H1 (cell line): ENCODE data around the gene GJD4. TPM values are rescaled to one million over a fixed set of nuclear protein-coding genes. Genes with fewer than 3 reads are reported as not detected.

Experiments
- CTCF ChIA-PET: fragments of 300-600 bp; sonication (Branson Sonifier 250); formaldehyde crosslinking; loops from one replicate; lab custom pipeline; 2021; ENCODE audit not compliant: partially characterized antibody; lab: Charles Lee
- POLR2A ChIA-PET: fragments of 300-600 bp; sonication (Branson Sonifier 250); formaldehyde crosslinking; loops from one replicate; lab custom pipeline; 2021; ENCODE audit warnings: inconsistent platforms; ENCODE audit not compliant: partially characterized antibody; lab: Charles Lee
- DNase-seq, 2 experiments: peaks; one replicate each; pipeline versions ENCODE4 v3.0.0 to v3.0.0-alpha.2; 2010 to 2022; ENCODE audit warnings: low spot score in 2 of 2, low read depth in 1 of 2, mixed read lengths in 1 of 2
- FAIRE-seq: peaks from 2 replicates; lab custom pipeline; 2011; peaks lifted over from hg19 to GRCh38; lab: Jason Lieb, UNC
- H2AFZ ChIP-seq: 2 replicates; pipeline ENCODE4 v1.8.1; 2012; ENCODE audit warnings: low read length, inconsistent platforms
- H2AK5ac ChIP-seq: 2 replicates; pipeline ENCODE4 v1.6.1; 2013; ENCODE audit warnings: low read depth, low read length
- H2BK120ac ChIP-seq: replicated peaks from 2 replicates; pipeline ENCODE3; 2013; ENCODE audit warnings: low read depth, low read length, inconsistent platforms
- H2BK12ac ChIP-seq: 2 replicates; pipeline ENCODE4 v1.6.1; 2013; ENCODE audit warnings: low read depth, low read length
- H2BK15ac ChIP-seq: 2 replicates; pipeline ENCODE4 v1.6.1; 2013; ENCODE audit warnings: low read length
- H2BK20ac ChIP-seq: 2 replicates; pipeline ENCODE4 v1.6.1; 2013; ENCODE audit warnings: low read length
- H2BK5ac ChIP-seq: 2 replicates; pipeline ENCODE4 v1.6.1; 2013; ENCODE audit warnings: low read depth, low read length
- H3K14ac ChIP-seq: 2 replicates; pipeline ENCODE4 v1.6.1; 2013; ENCODE audit warnings: inconsistent platforms; ENCODE audit not compliant: insufficient read length
- H3K18ac ChIP-seq: 2 replicates; pipeline ENCODE4 v1.6.1; 2013; ENCODE audit warnings: low read length; ENCODE audit errors: extremely low read depth
- H3K23ac ChIP-seq: 2 replicates; pipeline ENCODE4 v1.6.1; 2013; ENCODE audit warnings: inconsistent platforms; ENCODE audit not compliant: insufficient read length
- H3K23me2 ChIP-seq: 2 replicates; pipeline ENCODE4 v1.6.1; 2013; ENCODE audit warnings: low read depth, low read length
- H3K27ac ChIP-seq: 2 replicates; pipeline ENCODE4 v1.6.1; 2011; ENCODE audit warnings: low read depth, low read length, inconsistent platforms
- H3K27me3 ChIP-seq, 4 experiments: replicated peaks in 1 of 4; 1 replicate in 1 of 4; 2 replicates in 3 of 4; pipeline versions ENCODE4 v1.6.1 to v1.8.1; 2011 to 2013; ENCODE audit warnings: low read length in 3 of 4, mild to moderate bottlenecking in 3 of 4, inconsistent platforms in 2 of 4, mixed read lengths in 2 of 4, moderate library complexity in 1 of 4; ENCODE audit not compliant: control insufficient read depth in 3 of 4, insufficient read depth in 3 of 4; ENCODE audit errors: extremely low read depth in 1 of 4
- H3K36me3 ChIP-seq, 4 experiments: 2 replicates each; pipeline versions ENCODE4 v1.6.1 to v1.8.1; 2011 to 2013; ENCODE audit warnings: mild to moderate bottlenecking in 4 of 4, low read length in 3 of 4, moderate library complexity in 2 of 4, control low read depth in 1 of 4, inconsistent platforms in 1 of 4; ENCODE audit not compliant: insufficient read depth in 4 of 4, control insufficient read depth in 2 of 4
- H3K4ac ChIP-seq: replicated peaks from 2 replicates; pipeline ENCODE3; 2013; ENCODE audit warnings: low read length, low read depth, mixed read lengths, inconsistent platforms; ENCODE audit not compliant: insufficient read length
- H3K4me1 ChIP-seq, 4 experiments: replicated peaks in 1 of 4; 1 replicate in 1 of 4; 2 replicates in 3 of 4; pipeline versions ENCODE4 v1.6.1 to v1.8.1; 2011 to 2013; ENCODE audit warnings: low read length in 3 of 4, inconsistent platforms in 2 of 4, mixed read lengths in 1 of 4; ENCODE audit not compliant: insufficient read depth in 4 of 4, control insufficient read depth in 3 of 4
- H3K4me2 ChIP-seq, 2 experiments: 2 replicates each; pipeline versions ENCODE4 v1.6.1 to v1.8.1; 2011 to 2013; ENCODE audit warnings: low read depth in 2 of 2, low read length in 2 of 2, control low read depth in 1 of 2, inconsistent platforms in 1 of 2, mild to moderate bottlenecking in 1 of 2; ENCODE audit not compliant: insufficient read depth in 1 of 2
- H3K4me3 ChIP-seq, 4 experiments: fragments of 200-600, 300-600 bp in 1 of 4; sonication (generic), shearing (Covaris generic), sonication (Bioruptor Twin) in 1 of 4; 2 replicates each; pipeline versions ENCODE4 v1.5.1 to v1.8.1; 2011 to 2016; ENCODE audit warnings: low read length in 4 of 4, low read depth in 3 of 4, control low read depth in 2 of 4, inconsistent platforms in 2 of 4, mild to moderate bottlenecking in 2 of 4, mixed read lengths in 1 of 4, moderate library complexity in 1 of 4; ENCODE audit not compliant: insufficient read depth in 2 of 4; ENCODE audit errors: extremely low read depth in 1 of 4
- H3K56ac ChIP-seq: replicated peaks from 2 replicates; pipeline ENCODE3; 2013; ENCODE audit warnings: low read depth, mild to moderate bottlenecking, mixed read lengths, low read length, inconsistent platforms; ENCODE audit not compliant: insufficient read length
- H3K79me1 ChIP-seq: 2 replicates; pipeline ENCODE4 v1.6.1; 2013; ENCODE audit warnings: low read depth, low read length, control low read depth
- H3K79me2 ChIP-seq, 2 experiments: 2 replicates each; pipeline versions ENCODE4 v1.6.1 to v1.8.1; 2012 to 2013; ENCODE audit warnings: low read length in 2 of 2, mild to moderate bottlenecking in 2 of 2, inconsistent platforms in 1 of 2; ENCODE audit not compliant: insufficient read depth in 2 of 2, control insufficient read depth in 1 of 2
- H3K9ac ChIP-seq, 4 experiments: replicated peaks in 1 of 4; 1 replicate in 1 of 4; 2 replicates in 3 of 4; pipeline versions ENCODE4 v1.6.1 to v1.8.1; 2011 to 2013; ENCODE audit warnings: low read depth in 3 of 4, low read length in 3 of 4, control low read depth in 2 of 4, mild to moderate bottlenecking in 2 of 4, moderate library complexity in 2 of 4, inconsistent platforms in 1 of 4; ENCODE audit errors: extremely low read depth in 1 of 4
- H3K9me3 ChIP-seq, 2 experiments: 2 replicates each; pipeline versions ENCODE4 v1.6.1 to v1.8.1; 2012 to 2013; ENCODE audit warnings: mild to moderate bottlenecking in 2 of 2, moderate library complexity in 2 of 2, control low read depth in 1 of 2, inconsistent platforms in 1 of 2, low read depth in 1 of 2, low read length in 1 of 2, mixed read lengths in 1 of 2; ENCODE audit not compliant: insufficient read depth in 2 of 2
- H4K20me1 ChIP-seq, 2 experiments: replicated peaks in 1 of 2; 2 replicates each; pipeline versions ENCODE3 to v1.8.1; 2011 to 2013; ENCODE audit warnings: inconsistent platforms in 2 of 2, low read length in 2 of 2, mild to moderate bottlenecking in 1 of 2; ENCODE audit not compliant: insufficient read depth in 2 of 2, control insufficient read depth in 1 of 2
- H4K5ac ChIP-seq: 2 replicates; pipeline ENCODE4 v1.6.1; 2013; ENCODE audit warnings: low read length, low read depth, mixed read lengths, inconsistent platforms; ENCODE audit not compliant: insufficient read length
- H4K8ac ChIP-seq: 2 replicates; pipeline ENCODE4 v1.8.0; 2013; ENCODE audit warnings: mild to moderate bottlenecking, moderate library complexity, low read length, inconsistent platforms; ENCODE audit not compliant: insufficient read depth; ENCODE audit errors: extremely low read depth
- H4K91ac ChIP-seq: replicated peaks from 2 replicates; pipeline ENCODE3; 2013; ENCODE audit warnings: low read length, mixed read lengths, inconsistent platforms; ENCODE audit not compliant: insufficient read length
- CHD2 ChIP-seq: IDR thresholded peaks from 2 replicates; pipeline ENCODE4 v1.6.1; 2012; ENCODE audit warnings: low read length, improper control_type of control experiment
- MAX ChIP-seq: IDR thresholded peaks from 2 replicates; pipeline ENCODE4 v1.6.1; 2012; ENCODE audit warnings: inconsistent platforms
- POU5F1 ChIP-seq: IDR thresholded peaks from 2 replicates; pipeline ENCODE4 v1.6.1; 2011; ENCODE audit warnings: low read depth, mild to moderate bottlenecking, low read length, moderate library complexity
- RBBP5 ChIP-seq: IDR thresholded peaks from 2 replicates; pipeline ENCODE4 v1.7.1; 2012; ENCODE audit warnings: low read depth, mild to moderate bottlenecking, inconsistent platforms, low read length, moderate library complexity, borderline replicate concordance
- RFX5 ChIP-seq: IDR thresholded peaks from 2 replicates; pipeline ENCODE4 v1.6.1; 2011; ENCODE audit warnings: low read depth, low read length, improper control_type of control experiment, borderline replicate concordance
- TAF1 ChIP-seq: IDR thresholded peaks from 2 replicates; pipeline ENCODE4 v1.6.1; 2011; ENCODE audit warnings: mild to moderate bottlenecking, low read depth, low read length
- TAF7 ChIP-seq: optimal IDR thresholded peaks from 2 replicates; pipeline ENCODE3; 2011; ENCODE audit warnings: low read depth, mild to moderate bottlenecking, inconsistent platforms, low read length, moderate library complexity, borderline replicate concordance
- USF2 ChIP-seq: IDR thresholded peaks from 2 replicates; pipeline ENCODE4 v1.6.1; 2011; ENCODE audit warnings: low read length, improper control_type of control experiment
- YY1 ChIP-seq: IDR thresholded peaks from 2 replicates; pipeline ENCODE4 v1.6.1; 2011; ENCODE audit warnings: low read depth, mild to moderate bottlenecking, low read length
- WGBS, 2 experiments: shearing (Covaris generic) in 1 of 2; methylation state at CpG; one replicate each; pipeline versions ENCODE4 v1.1.6 to v1.1.7; 2013 to 2015; ENCODE audit warnings: low lambda C conversion rate in 2 of 2, mixed read lengths in 2 of 2, inconsistent platforms in 1 of 2, low coverage in 1 of 2, missing lambda C conversion rate in 1 of 2; ENCODE audit not compliant: insufficient replicate concordance in 2 of 2, insufficient coverage in 1 of 2, insufficient read length in 1 of 2; ENCODE audit errors: extremely low coverage in 1 of 2, missing lambda C conversion rate in 1 of 2; 5-methylcytosine and 5-hydroxymethylcytosine counted together
- polyA plus RNA-seq, 7 experiments: library from polyadenylated mRNA; depleted of rRNA in 3 of 7; stranded (reverse) in 5 of 7; unstranded in 2 of 7; fragments of >200 nt in 5 of 7; fragments of 200-250 nt in 2 of 7; gene quantifications; 1 replicate in 5 of 7; 2 replicates in 1 of 7; 4 replicates in 1 of 7; pipeline versions ENCODE4 v1.2.1 to v1.2.3, GENCODE V29; 2011 to 2013; ENCODE audit warnings: missing spikeins in 2 of 7, mixed read lengths in 2 of 7
- total RNA-seq: library from RNA; stranded (reverse); fragmentation: NEBNext Ultra II Directional; extraction: Animal tissue kit (Norgen Biotek cat#: 25700); gene quantifications from 2 replicates; pipeline ENCODE4 v1.2.1, GENCODE V29; 2021

GJD4 gene
- total and polyA plus RNA-seq, 2 of the 8 experiments (the other 6 are each of a cell fraction or from before 2014, with no cell fraction given), result not detected

DNA sequence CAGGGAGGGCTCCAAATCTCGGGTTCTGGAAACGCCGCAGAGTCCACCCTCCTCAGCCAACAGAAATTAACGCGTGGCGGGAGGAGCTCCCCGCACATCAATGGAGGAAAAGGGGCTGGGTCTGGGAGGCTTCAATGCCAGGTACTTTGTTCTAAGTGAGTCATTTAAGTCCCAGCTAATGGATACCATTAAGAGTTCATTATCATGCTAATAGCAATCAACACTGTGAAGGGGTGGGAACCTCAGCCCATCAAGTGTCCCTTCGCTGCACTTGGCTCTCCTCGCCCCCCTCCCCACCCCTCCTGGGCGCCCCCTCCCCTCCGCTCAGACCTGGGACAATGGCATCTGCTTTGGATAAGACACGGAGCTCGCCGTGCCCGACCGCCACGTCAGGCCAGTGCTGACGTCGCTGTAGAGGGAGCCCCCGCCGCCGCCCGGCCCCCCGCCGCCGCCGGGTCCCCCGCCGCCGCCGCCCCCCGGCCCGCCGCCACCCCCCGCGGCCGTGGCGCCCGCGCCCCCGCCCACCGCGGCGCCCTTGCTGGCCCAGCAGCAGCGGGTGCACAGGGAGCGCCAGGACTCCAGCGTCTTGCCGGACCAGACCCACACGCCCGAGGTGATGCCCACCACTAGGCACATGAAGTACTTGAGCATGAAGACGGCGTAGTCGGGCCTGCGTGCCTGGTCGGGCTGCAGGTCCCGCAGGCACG lies 34.0 kb downstream of the GJD4 start:
- H3K4me3 ChIP-seq, result peak overlapping the region; percentile 45 to 69 (median 56)
- H3K23ac ChIP-seq, result no peak overlapping the region
- peak overlapping the region; percentile 77; the same call in 1 of the 2 replicates for H2BK5ac ChIP-seq
- no peak overlapping the region for H2AK5ac ChIP-seq
- ChIA-PET CTCF (interaction anchor here (0.7 to 1.7 kb wide), 5 partner anchors 138 to 1086 kb away, joined by 3 to 8 read pairs (median 3); no protein-coding TSS in a partner anchor), POLR2A (interaction anchor here (0.8 to 1.2 kb wide), 2 partner anchors 277 to 1086 kb away, joined by 3 to 4 read pairs; no protein-coding TSS in a partner anchor)
- H3K79me2 ChIP-seq, result peaks cover 0 to 3% of the 10 kb centered on the region in 2 experiments; a peak in 1 of 4 replicates
- H4K8ac ChIP-seq, result peak overlapping the region; percentile 83; the same call in 1 of the 2 replicates
- H2BK12ac ChIP-seq, result peak overlapping the region; percentile 98; the same call in 1 of the 2 replicates
- peaks cover 2 to 22% (median 12%) of the 10 kb centered on the region in 4 experiments for H3K4me1 ChIP-seq
- H3K9me3 ChIP-seq, result no peaks in the 10 kb centered on the region; a peak in 1 of 4 replicates
- peak in 1 of 2 experiments; percentile 63 for DNase-seq
- 2% methylated on average over 19 of the region's 57 CpGs; no CpG with 5 or more reads in 1 of the 2 experiments for WGBS, 2 experiments
- no peaks in the 10 kb centered on the region for H3K79me1 ChIP-seq
- peak overlapping the region; percentile 58 to 84 for H3K4me2 ChIP-seq
- 0 out of 2 replicates have a peak overlapping the region, but pooled peaks have one; percentile 80 for H2BK20ac ChIP-seq
- H4K91ac ChIP-seq, result peak overlapping the region; percentile 97
- H2BK120ac ChIP-seq, result peak overlapping the region; percentile 41
- H3K18ac ChIP-seq, result peak overlapping the region; percentile 96
- peaks cover 3 to 7% (median 5%) of the 10 kb centered on the region in 4 experiments; a peak in 6 of 7 replicates for H3K27me3 ChIP-seq
- peak; percentile 70 for FAIRE-seq
- no peak overlapping the region; a peak in 1 of 7 replicates for H3K9ac ChIP-seq
- H4K5ac ChIP-seq, result peak overlapping the region; percentile 12
- peak overlapping the region; percentile 81; the same call in 1 of the 2 replicates for H2BK15ac ChIP-seq
- peak overlapping the region; percentile 80 for H3K4ac ChIP-seq
- H2AFZ ChIP-seq, result no peak overlapping the region
- no peak overlapping the region for H3K14ac ChIP-seq
- H3K56ac ChIP-seq, result no peak overlapping the region
- no peak overlapping the region for H3K27ac ChIP-seq
- peaks cover 3 to 8% of the 10 kb centered on the region in 2 experiments for H4K20me1 ChIP-seq
- H3K23me2 ChIP-seq, result peaks cover 34% of the 10 kb centered on the region
- no peaks in the 10 kb centered on the region for H3K36me3 ChIP-seq
- TF ChIP-seq RBBP5 (0 out of 2 replicates have a peak, but pooled peaks have one; percentile 16), USF2 (no peak), YY1 (0 out of 2 replicates have a peak, but pooled peaks have one; percentile 28), RFX5 (no peak), CHD2 (no peak), TAF7 (no peak), TAF1 (no peak), POU5F1 (0 out of 2 replicates have a peak, but pooled peaks have one; percentile 46), MAX (no peak)
